AG20443 (cell line): ENCODE data around the gene TBC1D13.
"Not testable (repeated sequence)": the region's sequence is repeated elsewhere in the genome, so short reads cannot be mapped to it uniquely, and the experiment has no call there.

Experiments used
- DNase-seq: peaks from one replicate; pipeline ENCODE4 v3.0.0; 2012; ENCODE audit warnings: low spot score, mixed read lengths

TBC1D13 gene, protein sequence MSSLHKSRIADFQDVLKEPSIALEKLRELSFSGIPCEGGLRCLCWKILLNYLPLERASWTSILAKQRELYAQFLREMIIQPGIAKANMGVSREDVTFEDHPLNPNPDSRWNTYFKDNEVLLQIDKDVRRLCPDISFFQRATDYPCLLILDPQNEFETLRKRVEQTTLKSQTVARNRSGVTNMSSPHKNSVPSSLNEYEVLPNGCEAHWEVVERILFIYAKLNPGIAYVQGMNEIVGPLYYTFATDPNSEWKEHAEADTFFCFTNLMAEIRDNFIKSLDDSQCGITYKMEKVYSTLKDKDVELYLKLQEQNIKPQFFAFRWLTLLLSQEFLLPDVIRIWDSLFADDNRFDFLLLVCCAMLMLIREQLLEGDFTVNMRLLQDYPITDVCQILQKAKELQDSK

DNA sequence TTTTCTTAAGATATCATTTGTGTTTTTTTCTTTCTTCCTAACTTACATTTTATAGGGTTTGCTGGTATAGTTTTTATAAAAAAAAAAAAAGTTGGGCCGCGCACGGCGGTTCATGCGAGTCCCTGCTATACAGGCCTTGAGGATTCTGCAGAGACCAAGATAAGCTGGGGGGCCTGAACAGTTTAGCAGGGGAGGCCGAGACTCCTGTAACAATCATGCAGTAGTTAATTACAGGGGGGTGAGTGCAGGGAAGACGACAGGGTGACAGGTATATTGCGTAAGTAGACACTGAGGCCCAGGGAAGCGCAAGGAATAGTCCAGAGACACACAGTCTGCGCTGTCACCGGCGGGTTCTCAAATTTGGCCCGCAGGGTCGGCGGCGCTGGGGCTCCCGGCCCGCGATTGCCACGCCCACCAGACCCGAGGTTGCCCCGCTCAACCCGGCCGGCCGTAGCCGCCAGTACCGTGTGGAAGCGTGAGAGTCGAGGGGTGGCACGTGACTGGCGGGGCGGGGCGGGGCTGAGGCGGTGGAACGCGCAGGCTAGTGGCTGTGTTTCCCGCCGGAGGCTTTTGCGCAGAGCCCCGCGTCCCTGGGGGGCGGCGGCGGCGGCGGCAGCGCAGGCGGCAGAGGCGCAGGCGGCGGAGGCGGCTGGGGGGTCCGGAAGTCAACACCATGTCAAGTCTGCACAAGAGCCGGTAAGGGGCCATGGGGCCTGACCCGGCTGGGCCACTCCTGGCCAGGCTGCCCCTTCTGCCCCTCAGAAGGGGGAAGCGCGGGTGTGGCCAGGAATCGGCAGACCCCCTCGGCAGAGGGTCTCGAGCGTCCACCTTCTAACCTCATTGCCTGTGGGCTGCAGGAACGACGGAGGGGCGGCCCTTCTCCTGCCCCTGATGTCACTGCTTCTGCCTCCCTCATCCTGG, at the start of gene TBC1D13:
TSS of gene TBC1D13 (plus strand) at position 573 of the 921 bp plus-strand sequence. CDS start at position 674, 101 bp downstream.
- peak; percentile 97 for DNase-seq

DNA sequence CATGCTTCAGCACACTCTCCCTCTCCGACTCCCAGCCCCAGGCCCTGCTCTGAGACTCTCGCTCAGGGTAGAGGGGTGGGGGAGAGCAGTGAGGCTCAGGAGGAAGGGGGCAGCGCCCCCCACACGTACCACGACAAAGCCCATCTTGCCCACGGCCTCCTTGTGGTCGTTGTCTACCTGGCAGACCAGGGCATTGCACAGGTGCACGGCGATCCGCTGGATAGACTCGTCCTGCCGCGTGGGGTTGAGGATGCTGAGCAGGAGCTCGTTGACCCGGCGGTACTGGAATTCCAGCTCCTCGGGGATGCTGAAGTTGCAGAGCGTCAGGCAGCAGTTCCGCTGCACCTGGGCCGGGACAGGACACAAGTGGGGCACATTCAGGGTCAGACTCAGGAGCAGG, 44.7 kb upstream of the TBC1D13 start:
- DNase-seq, result no peak

- no peak for DNase-seq
Measured at GRCh38 chr9:128743421-128743820, 43.6 kb upstream of the TBC1D13 start.

DNA sequence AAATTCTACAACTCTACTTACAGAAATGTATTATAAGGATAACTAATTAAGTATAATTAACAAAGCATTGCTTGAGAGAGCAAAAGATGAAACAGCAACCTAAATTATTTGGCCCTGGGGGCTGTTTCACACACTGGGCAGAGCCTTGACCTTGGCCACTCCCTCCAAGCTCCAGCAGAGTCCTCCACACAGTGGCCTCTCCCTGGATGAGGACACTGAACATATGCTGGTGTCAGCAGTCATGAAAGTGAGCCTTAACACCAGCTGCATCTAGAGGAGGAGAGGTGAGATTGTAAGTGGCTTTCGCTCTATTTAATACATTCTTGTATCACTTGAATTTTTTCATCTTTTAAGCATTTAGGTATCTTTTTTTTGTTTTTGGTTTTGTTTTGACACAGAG, 39.8 kb upstream of the TBC1D13 start:
- DNase-seq, result no peak

DNA sequence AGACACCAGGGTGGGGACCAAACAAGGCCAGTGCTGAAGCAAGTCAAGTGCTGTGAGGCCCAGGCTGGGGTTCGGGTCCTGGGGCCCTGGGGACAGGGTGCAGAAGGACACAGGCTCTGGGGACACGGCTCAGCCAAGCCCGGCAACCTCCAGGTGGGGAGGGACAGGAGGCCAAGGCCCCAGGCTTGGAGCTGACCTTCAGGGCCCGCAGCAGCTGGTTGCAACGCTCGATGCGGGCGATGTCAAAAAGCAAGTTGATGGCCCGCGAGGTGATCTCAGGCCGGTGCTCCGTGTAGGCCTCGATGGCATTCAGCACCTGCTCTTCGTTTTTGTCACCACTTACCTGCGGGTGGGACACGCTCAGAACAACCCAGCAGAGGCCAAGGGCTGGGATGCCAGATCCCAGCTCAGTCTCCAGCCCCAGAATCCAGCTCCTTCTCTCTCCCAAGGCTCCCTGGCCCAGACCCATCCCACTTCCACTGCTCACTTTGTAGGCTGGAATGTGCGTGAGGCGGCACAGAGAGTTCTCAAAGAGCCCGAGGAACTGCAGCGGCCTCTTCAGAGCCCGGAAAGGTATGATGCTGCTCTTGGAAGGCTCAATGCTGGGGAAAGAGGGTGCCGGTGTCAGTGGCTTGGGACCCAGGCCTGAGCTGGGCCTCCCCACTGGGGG, 36.0 kb upstream of the TBC1D13 start:
- no peak for DNase-seq

DNA sequence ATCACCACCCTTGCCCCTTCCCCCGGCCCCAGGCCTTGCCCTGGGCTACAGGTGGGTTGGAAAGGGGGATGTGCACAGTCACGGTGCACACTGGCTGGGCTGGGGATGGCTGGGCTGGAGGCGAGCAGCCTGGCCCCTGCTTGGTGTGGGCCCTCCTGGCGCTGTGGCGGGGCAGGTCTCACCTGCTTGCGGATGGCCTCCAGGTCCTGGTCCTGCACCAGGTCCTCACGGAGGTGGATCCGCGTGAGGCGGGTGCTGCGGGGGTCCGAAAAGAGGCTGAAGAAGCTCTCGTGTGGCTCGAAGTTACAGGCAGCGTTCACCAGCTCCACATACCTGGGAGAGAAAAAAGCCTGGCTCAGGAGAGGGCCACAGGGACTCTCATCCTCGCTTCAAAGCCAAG, 33.4 kb upstream of the TBC1D13 start:
- no peak for DNase-seq

DNA sequence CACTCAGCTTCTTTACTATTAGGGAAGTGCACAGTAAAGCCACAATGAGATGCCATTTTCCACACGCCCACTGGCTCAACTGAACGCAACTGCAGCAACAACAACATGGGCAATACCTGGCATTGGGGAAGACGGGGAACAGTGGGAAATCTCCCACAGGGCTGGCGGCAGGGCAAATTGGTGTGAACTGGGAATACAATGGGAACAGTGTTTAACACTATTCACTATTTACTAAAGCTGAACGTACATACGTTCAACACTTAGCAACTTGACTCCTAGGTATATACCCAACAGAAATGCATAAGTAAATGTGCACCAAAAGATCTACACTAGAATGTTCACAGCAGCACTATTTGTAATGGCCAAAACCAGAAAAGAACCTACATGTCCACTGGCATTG, 29.5 kb upstream of the TBC1D13 start:
- no peak for DNase-seq

GRCh38 chr9:128762671-128763449, 24.2 kb upstream of the TBC1D13 start:
- DNase-seq, result no peak

- DNase-seq, result no peak
Measured at GRCh38 chr9:128764361-128764760, 22.7 kb upstream of the TBC1D13 start.

DNA sequence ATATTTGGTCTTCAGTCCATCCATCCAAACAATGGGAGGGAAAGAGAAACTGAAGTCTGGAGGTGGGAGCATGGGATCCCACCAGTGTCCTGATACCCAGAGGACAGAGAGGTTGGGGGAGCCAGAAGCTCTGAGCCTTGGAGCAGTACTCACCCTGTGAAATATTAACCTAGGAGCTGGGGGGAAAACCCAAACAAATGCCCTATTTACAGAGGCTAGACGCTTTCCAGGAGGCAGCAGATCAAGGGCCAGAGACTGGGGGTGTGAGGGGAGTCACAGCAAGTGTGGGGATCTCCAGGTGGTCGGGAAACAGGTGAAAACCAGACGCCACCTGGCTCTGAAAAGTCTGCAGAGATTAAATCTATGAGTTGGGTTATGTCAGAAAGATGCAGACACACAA, 21.6 kb upstream of the TBC1D13 start:
- DNase-seq, result no peak

DNA sequence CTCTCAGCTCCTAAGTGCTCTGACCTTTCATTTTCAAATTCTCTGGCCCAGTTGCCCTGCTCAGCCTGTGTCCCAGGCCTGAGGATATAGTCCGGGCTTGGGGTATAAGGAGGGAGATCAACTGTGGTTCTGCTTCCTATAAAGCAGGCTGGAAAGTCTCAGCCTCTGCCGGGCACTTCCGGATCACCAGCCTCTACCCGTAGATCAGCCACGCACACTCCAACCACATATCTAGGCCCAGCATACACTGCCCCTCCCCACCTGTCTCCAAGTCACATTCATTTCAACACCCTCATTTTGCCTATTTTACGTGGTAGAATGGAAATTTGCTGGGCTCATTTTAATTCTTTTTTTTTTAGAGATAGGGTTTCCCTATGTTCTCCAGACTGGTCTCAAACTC, 18.4 kb upstream of the TBC1D13 start:
- DNase-seq, result no peak

GRCh38 chr9:128770286-128771030, 16.6 kb upstream of the TBC1D13 start:
- no peak for DNase-seq

DNA sequence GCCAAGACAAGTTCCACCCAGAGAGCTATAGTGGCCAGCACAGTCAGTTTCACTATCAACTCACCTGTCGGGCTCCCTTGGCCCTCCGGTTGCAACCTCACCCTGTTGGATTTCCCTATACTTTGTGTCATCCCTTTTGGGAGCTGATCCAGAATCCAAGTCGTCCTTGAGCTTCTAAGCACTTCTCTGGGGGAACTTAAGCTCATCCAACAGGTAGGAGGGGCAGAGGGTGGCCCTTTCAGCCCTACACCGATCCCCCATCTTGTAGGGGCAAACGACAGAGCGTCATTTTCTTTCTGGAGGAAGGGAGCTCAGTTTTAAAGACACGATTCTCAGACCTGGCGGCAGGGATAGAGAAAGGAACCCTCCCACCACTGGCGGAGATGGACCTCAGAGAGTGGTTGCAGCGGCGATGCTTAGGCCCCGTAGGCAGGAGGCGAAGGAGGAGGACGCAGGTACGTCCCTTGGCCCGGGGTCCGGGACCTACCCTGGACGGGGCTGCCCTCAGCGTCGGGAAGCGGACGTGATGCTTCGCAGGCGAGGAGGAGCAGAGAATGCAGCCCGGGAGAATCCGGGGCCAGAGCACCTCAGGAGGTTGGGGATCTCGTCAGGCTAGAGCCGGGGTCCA, 15.8 kb upstream of the TBC1D13 start:
- no peak for DNase-seq

DNA sequence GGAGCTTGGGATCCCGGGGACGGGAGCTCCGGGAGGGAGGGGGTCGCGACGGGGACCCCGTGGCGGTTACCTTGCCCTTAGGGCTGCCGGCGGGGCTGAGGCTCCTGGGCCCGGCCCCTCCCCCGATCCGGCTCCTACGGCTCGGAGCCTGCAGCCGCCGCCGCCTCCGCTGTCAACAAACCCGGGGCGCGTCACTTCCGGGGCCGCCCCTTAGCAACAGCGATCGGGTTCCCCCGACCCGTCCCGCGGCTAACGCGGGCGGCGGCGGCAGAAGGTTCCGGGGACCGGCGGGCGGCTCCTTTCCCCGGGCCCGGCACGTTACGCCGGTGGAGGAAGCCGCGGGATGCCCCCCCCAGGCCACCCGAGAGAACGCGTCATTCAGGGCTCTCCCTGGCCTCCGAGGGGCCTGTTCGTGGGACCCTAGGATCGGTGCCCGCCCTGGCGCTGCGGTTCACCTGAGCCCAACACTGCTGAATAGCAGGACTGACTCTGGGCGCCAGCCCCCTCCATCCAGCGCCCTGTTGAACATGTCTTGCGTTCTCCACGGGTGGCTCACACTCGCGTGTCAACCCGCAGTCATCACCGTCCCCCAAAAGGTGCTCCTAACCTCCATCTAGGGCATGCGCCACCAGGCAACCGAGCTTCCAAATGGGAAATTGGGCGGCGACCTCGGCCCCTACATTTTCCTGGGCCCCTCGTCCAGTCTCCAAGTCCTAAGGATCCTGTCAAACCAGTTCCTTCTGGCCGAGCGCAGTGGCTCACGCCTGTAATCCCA, 15.1 kb upstream of the TBC1D13 start, which contains the start of gene ZER1:
TSS of gene ZER1 (minus strand) at position 183 of the 775 bp plus-strand sequence. CDS start 16,362 bp downstream, outside the sequence.
- DNase-seq, result peak; percentile 99

DNA sequence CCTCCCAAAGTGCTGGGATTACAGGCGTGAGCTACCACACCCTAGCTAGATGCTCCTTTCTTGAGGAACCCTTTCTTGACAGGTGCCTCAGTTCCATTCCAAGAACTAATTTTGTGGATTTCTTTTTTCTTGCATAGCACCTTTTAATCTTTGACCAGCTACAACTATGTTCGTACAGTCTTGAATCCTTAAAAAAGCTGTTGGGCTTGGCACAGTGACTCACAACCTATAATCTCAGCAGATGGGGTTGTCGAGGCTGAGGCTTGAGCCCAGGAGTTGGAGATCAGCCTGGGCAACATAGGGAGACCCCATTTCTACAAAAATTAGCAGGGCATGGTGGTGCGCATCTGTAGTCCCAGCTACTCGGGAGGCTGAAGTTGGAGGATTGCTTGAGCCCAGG, 14.0 kb upstream of the TBC1D13 start:
- DNase-seq, result no peak

DNA sequence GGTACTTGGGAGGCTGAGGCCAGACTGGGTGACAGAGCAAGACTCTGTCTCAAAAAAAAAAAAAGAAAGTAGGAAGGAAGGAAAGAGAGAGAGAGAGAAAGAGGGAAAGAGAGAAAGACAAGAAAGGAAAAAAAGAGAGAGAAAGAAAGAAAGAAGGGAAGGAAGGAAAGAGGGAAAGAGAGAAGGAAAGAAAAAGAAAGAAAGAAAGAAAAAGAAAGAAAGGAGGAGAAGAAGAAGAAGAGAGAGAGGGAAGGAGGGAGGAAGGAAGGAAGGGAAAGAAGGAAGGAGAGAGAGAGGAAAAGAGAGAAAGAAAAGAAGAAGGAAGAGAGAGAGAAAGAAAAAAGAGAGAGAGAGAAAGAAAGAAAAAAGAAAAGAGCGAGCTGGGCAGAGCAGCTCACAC, 12.2 kb upstream of the TBC1D13 start:
- no peak for DNase-seq

DNA sequence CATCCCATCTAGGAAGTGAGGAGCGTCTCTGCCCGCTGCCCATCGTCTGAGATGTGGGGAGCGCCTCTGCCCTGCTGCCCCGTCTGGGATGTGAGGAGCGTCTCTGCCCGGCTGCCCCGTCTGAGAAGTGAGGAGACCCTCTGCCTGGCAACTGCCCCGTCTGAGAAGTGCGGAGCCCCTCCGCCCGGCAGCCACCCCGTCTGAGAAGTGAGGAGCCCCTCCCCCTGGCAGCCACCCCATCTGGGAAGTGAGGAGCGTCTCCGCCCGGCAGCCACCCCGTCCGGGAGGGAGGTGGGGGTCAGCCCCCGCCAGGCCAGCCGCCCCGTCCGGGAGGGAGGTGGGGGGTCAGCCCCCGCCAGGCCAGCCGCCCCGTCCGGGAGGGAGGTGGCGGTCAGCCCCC, 7.0 kb upstream of the TBC1D13 start:
- DNase-seq, result not testable (repeated sequence)

GRCh38 chr9:128781187-128782070, 5.6 kb upstream of the TBC1D13 start:
- no peak for DNase-seq

- DNase-seq, result no peak
Measured at GRCh38 chr9:128782669-128783068, 4.4 kb upstream of the TBC1D13 start.
